Measurements from ENCODE around the gene MRPL17. TPM values are rescaled to one million over a fixed set of nuclear protein-coding genes. Genes with fewer than 3 reads are reported as not detected.

Gene MRPL17
- total and polyA plus RNA-seq, 2 experiments from 2014 or later, result 26.7 to 81.8 TPM

- Histone ChIP-seq H3K4me2 (no peak overlapping the region), H3K4me3 (no peak overlapping the region)
- peaks cover 10% of the 10 kb centered on the region for H3K4me1 Mint-ChIP-seq
Observed at GRCh38 chr11:6653656-6654055, 29.5 kb downstream of the MRPL17 start.

GRCh38 chr11:6653097-6653496 lies 30.0 kb downstream of the MRPL17 start:
- H3K27ac ChIP-seq (ENCODE audit: low read depth), result no peak overlapping the region
- no peak overlapping the region for H3K4me3 ChIP-seq
- Mint-ChIP-seq H3K36me3 (ENCODE audit: low read depth) (no peaks in the 10 kb centered on the region), H3K4me3 (no peak overlapping the region), H3K9me3 (no peaks in the 10 kb centered on the region), H3K27me3 (ENCODE audit: insufficient read depth, low read depth, poor library complexity) (peaks cover 16% of the 10 kb centered on the region), H3K4me1 (peaks cover 10% of the 10 kb centered on the region), H3K27ac (no peak overlapping the region)
- no peak for TF ChIP-seq ZNF114 (CRISPR knock-in tag; IDR thresholded peaks at IDR 0.05)
- no peak for TF ChIP-seq ETS1 (IDR thresholded peaks at IDR 0.05)
- peaks cover 8% of the 10 kb centered on the region for H3K4me1 ChIP-seq (ENCODE audit: insufficient read depth)
- no peaks in the 10 kb centered on the region; the same call in 1 of the 2 replicates for H4K20me1 ChIP-seq (replicated peaks; ENCODE audit: insufficient read depth)
- no peak for ATAC-seq
- H3K27me3 ChIP-seq (ENCODE audit: insufficient read depth), result peaks cover 63% of the 10 kb centered on the region
- H3K9me2 ChIP-seq (ENCODE audit: insufficient read depth), result no peaks in the 10 kb centered on the region
- peaks cover 10% of the 10 kb centered on the region; the same call in 1 of the 2 replicates for H3F3A ChIP-seq (replicated peaks; ENCODE audit: low read depth)
- DNase-seq (ENCODE audit: low spot score), result no peak
- no peak overlapping the region for H3K4me2 ChIP-seq
- no peak overlapping the region for H2AFZ ChIP-seq
- no peaks in the 10 kb centered on the region for H3K36me3 ChIP-seq (ENCODE audit: insufficient read depth)
- H3K79me2 ChIP-seq (replicated peaks; ENCODE audit: insufficient read depth), result no peaks in the 10 kb centered on the region

More at GRCh38 chr11:6653656-6654055, 29.5 kb downstream of the MRPL17 start:
- TF ChIP-seq REST (IDR thresholded peaks at IDR 0.05; ENCODE audit: unreplicated experiment) (no peak), EZH2 (IDR thresholded peaks at IDR 0.05; ENCODE audit: low read depth, unreplicated experiment) (no peak), EZH2phosphoT487 (IDR thresholded peaks at IDR 0.05; ENCODE audit: unreplicated experiment) (no peak), ZNF114 (CRISPR knock-in tag; IDR thresholded peaks at IDR 0.05) (no peak)
- Mint-ChIP-seq H3K27me3 (ENCODE audit: insufficient read depth, low read depth, poor library complexity) (peaks cover 16% of the 10 kb centered on the region), H3K4me3 (no peak overlapping the region), H3K27ac (no peak overlapping the region), H3K9me3 (no peaks in the 10 kb centered on the region), H3K36me3 (ENCODE audit: low read depth) (no peaks in the 10 kb centered on the region)
- no peak for DNase-seq (ENCODE audit: low spot score)
- no peak for ATAC-seq
- Histone ChIP-seq H3K36me3 (ENCODE audit: insufficient read depth) (no peaks in the 10 kb centered on the region), H2AFZ (no peak overlapping the region), H4K20me1 (replicated peaks; ENCODE audit: insufficient read depth) (no peaks in the 10 kb centered on the region; the same call in 1 of the 2 replicates), H3K4me1 (ENCODE audit: insufficient read depth) (peaks cover 8% of the 10 kb centered on the region), H3K27me3 (ENCODE audit: insufficient read depth) (peaks cover 69% of the 10 kb centered on the region), H3F3A (replicated peaks; ENCODE audit: low read depth) (peaks cover 10% of the 10 kb centered on the region; the same call in 1 of the 2 replicates), H3K79me2 (replicated peaks; ENCODE audit: insufficient read depth) (no peaks in the 10 kb centered on the region), H3K27ac (ENCODE audit: low read depth) (no peak overlapping the region), H3K9me2 (ENCODE audit: insufficient read depth) (no peaks in the 10 kb centered on the region)

Data from GM23338 (cell line).